ENCODE results near the gene PLXNA4.

DNA sequence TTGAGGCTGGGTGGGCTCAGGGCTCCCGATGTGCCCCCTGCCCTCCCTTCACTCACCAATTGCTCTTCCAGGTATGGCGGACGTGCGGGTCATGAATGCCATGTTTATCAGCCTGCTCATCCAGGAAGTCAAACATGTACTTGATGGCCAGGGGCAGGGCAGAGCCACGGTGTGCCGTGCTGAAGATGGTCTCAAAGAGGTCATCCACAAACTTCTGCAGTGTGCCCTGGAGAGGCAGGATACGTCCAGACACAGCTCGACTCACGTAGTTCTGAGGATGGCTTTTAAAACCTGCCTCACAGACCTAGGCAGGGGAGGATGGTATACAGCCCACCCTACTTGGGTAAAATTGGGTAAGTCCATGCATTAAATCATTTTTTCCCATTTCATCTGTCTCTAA is 431.2 kb downstream of the PLXNA4 start:
- TF ChIP-seq TCF7 (CRISPR knock-in tag; IDR thresholded peaks at IDR 0.05; ENCODE audit: low read depth) (no peak), SMAD4 (CRISPR knock-in tag; IDR thresholded peaks at IDR 0.05) (no peak), GABPB1 (CRISPR knock-in tag; IDR thresholded peaks at IDR 0.05) (no peak), ESRRA (CRISPR knock-in tag; IDR thresholded peaks at IDR 0.05; ENCODE audit: borderline replicate concordance) (no peak), TEAD4 (CRISPR knock-in tag; IDR thresholded peaks at IDR 0.05) (no peak), KAT7 (CRISPR knock-in tag; IDR thresholded peaks at IDR 0.05; ENCODE audit: borderline replicate concordance) (no peak), ZBTB21 (CRISPR knock-in tag; IDR thresholded peaks at IDR 0.05; ENCODE audit: borderline replicate concordance) (no peak), EMX1 (CRISPR knock-in tag; IDR thresholded peaks at IDR 0.05) (no peak)
- TF ChIP-seq, protein P1, sequence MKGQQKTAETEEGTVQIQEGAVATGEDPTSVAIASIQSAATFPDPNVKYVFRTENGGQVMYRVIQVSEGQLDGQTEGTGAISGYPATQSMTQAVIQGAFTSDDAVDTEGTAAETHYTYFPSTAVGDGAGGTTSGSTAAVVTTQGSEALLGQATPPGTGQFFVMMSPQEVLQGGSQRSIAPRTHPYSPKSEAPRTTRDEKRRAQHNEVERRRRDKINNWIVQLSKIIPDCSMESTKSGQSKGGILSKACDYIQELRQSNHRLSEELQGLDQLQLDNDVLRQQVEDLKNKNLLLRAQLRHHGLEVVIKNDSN (CRISPR knock-in tag; IDR thresholded peaks at IDR 0.05): no peak
- TF ChIP-seq, protein P2, sequence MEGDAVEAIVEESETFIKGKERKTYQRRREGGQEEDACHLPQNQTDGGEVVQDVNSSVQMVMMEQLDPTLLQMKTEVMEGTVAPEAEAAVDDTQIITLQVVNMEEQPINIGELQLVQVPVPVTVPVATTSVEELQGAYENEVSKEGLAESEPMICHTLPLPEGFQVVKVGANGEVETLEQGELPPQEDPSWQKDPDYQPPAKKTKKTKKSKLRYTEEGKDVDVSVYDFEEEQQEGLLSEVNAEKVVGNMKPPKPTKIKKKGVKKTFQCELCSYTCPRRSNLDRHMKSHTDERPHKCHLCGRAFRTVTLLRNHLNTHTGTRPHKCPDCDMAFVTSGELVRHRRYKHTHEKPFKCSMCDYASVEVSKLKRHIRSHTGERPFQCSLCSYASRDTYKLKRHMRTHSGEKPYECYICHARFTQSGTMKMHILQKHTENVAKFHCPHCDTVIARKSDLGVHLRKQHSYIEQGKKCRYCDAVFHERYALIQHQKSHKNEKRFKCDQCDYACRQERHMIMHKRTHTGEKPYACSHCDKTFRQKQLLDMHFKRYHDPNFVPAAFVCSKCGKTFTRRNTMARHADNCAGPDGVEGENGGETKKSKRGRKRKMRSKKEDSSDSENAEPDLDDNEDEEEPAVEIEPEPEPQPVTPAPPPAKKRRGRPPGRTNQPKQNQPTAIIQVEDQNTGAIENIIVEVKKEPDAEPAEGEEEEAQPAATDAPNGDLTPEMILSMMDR (IDR thresholded peaks at IDR 0.05): no peak
- TF ChIP-seq, protein P3, sequence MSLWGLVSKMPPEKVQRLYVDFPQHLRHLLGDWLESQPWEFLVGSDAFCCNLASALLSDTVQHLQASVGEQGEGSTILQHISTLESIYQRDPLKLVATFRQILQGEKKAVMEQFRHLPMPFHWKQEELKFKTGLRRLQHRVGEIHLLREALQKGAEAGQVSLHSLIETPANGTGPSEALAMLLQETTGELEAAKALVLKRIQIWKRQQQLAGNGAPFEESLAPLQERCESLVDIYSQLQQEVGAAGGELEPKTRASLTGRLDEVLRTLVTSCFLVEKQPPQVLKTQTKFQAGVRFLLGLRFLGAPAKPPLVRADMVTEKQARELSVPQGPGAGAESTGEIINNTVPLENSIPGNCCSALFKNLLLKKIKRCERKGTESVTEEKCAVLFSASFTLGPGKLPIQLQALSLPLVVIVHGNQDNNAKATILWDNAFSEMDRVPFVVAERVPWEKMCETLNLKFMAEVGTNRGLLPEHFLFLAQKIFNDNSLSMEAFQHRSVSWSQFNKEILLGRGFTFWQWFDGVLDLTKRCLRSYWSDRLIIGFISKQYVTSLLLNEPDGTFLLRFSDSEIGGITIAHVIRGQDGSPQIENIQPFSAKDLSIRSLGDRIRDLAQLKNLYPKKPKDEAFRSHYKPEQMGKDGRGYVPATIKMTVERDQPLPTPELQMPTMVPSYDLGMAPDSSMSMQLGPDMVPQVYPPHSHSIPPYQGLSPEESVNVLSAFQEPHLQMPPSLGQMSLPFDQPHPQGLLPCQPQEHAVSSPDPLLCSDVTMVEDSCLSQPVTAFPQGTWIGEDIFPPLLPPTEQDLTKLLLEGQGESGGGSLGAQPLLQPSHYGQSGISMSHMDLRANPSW (CRISPR knock-in tag; conservative IDR thresholded peaks at IDR 0.05; ENCODE audit: low read depth): no peak
- TF ChIP-seq, protein P4, sequence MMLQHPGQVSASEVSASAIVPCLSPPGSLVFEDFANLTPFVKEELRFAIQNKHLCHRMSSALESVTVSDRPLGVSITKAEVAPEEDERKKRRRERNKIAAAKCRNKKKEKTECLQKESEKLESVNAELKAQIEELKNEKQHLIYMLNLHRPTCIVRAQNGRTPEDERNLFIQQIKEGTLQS (CRISPR knock-in tag; conservative IDR thresholded peaks at IDR 0.05): no peak
- TF ChIP-seq, protein P5, sequence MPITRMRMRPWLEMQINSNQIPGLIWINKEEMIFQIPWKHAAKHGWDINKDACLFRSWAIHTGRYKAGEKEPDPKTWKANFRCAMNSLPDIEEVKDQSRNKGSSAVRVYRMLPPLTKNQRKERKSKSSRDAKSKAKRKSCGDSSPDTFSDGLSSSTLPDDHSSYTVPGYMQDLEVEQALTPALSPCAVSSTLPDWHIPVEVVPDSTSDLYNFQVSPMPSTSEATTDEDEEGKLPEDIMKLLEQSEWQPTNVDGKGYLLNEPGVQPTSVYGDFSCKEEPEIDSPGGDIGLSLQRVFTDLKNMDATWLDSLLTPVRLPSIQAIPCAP (CRISPR knock-in tag; IDR thresholded peaks at IDR 0.05): no peak
- TF ChIP-seq, protein P6, sequence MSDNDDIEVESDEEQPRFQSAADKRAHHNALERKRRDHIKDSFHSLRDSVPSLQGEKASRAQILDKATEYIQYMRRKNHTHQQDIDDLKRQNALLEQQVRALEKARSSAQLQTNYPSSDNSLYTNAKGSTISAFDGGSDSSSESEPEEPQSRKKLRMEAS (CRISPR knock-in tag; IDR thresholded peaks at IDR 0.05): no peak

Measured in WTC11 (cell line).